IPS-15b (cell line): ENCODE data around the gene GPR183.

Experiments
- H3K27me3 ChIP-seq: one replicate; pipeline ENCODE4 v1.6.1; 2013; ENCODE audit warnings: low read length; ENCODE audit not compliant: control insufficient read depth, insufficient read depth
- H3K36me3 ChIP-seq: one replicate; pipeline ENCODE4 v1.6.1; 2013; ENCODE audit warnings: low read length; ENCODE audit not compliant: control insufficient read depth, insufficient read depth
- H3K4me1 ChIP-seq: one replicate; pipeline ENCODE4 v1.6.1; 2013; ENCODE audit warnings: mild to moderate bottlenecking, low read length; ENCODE audit not compliant: control insufficient read depth, insufficient read depth
- H3K4me3 ChIP-seq: one replicate; pipeline ENCODE4 v1.5.1; 2013; ENCODE audit warnings: low read depth, low read length
- H3K9ac ChIP-seq: one replicate; pipeline ENCODE4 v1.6.1; 2013; ENCODE audit warnings: low read depth, mild to moderate bottlenecking, low read length
- H3K9me3 ChIP-seq: one replicate; pipeline ENCODE4 v1.6.1; 2013; ENCODE audit warnings: mild to moderate bottlenecking, low read length; ENCODE audit not compliant: control insufficient read depth, insufficient read depth

GPR183 gene

DNA sequence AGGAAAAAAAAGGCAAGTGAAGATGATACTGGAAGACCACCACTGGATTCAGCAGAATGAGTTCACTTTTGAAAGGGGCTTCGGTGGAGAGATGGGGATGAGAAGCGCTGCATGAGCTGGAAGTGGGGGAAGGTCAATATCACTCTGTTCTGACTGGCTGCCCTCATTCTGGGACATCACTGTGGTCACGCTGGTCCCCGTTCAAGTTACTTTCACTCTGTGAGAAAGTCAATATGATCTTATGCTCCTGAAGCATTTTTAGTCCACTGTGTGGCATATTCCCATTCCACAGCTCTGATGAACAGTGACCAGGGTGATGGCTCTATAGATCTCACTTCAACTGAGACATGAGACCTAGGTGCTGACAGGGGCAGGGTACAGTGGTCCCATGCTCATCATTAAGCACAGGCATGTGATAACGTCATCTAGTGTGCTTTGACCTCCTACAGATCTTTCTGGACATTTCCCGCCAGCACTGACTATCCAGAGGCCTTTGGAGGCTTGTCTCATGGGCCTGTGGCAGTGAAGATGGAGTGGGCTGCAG, 40.2 kb upstream of the GPR183 start:
- Histone ChIP-seq H3K36me3 (peaks cover 14% of the 10 kb centered on the region), H3K9ac (no peak overlapping the region), H3K4me1 (no peaks in the 10 kb centered on the region), H3K27me3 (no peaks in the 10 kb centered on the region), H3K4me3 (no peak overlapping the region), H3K9me3 (no peaks in the 10 kb centered on the region)

DNA sequence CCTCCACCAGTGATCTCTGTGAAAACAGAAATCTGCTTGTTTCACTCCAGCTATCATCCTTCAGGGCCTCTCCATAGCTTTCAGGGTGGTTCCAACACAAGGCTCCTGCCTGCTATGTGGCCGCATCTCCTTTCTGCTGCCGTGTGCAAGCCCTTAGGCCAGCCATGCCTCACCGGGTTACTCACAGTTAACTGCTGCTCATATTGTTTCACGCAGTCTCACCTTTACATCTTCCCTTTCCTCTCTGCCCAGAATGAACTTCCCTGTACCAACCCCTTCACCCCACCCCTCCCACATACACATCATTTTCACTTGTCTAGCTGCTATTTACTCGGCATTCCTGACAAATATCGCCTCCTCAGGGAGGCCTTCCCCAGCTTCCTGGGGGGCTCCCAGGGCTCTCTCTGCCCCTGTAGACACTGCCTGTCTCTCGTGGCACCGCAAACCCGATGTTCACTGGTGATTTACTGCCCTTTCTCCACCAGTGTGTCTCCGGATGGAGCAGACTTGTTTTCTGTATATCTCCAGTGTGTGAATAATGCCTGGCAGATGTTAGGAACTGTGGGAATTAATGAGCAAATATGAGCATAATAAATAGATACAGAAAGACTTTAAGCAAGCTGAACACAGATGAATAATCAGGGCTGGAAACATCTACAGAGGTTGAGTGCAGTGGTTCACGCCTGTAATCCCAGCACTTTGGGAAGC, 39.3 kb upstream of the GPR183 start:
- Histone ChIP-seq H3K9me3 (no peaks in the 10 kb centered on the region), H3K36me3 (peaks cover 14% of the 10 kb centered on the region), H3K9ac (no peak overlapping the region), H3K4me3 (no peak overlapping the region), H3K27me3 (no peaks in the 10 kb centered on the region), H3K4me1 (no peaks in the 10 kb centered on the region)

DNA sequence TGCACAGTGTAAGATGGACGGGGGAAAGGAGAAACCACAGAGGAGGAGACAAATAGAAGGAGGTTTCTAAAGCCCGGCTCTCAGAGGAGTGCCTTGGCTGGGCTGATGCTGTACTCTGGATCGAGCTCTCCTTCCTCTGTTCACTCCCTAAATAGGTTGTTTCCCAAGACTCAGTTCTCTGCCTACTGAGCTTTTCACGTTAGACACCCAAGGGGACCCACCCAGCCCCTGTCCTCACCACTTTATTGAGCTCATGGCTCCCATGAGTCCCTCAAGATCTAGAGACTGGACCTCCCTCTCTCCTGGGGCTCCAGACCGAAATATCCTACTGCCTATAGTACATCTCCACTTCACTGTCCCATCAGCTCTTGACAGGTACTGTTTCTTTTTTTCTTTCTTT, 38.1 kb upstream of the GPR183 start:
- Histone ChIP-seq H3K9me3 (no peaks in the 10 kb centered on the region), H3K27me3 (no peaks in the 10 kb centered on the region), H3K36me3 (peaks cover 14% of the 10 kb centered on the region), H3K4me3 (no peak overlapping the region), H3K4me1 (no peaks in the 10 kb centered on the region), H3K9ac (no peak overlapping the region)

DNA sequence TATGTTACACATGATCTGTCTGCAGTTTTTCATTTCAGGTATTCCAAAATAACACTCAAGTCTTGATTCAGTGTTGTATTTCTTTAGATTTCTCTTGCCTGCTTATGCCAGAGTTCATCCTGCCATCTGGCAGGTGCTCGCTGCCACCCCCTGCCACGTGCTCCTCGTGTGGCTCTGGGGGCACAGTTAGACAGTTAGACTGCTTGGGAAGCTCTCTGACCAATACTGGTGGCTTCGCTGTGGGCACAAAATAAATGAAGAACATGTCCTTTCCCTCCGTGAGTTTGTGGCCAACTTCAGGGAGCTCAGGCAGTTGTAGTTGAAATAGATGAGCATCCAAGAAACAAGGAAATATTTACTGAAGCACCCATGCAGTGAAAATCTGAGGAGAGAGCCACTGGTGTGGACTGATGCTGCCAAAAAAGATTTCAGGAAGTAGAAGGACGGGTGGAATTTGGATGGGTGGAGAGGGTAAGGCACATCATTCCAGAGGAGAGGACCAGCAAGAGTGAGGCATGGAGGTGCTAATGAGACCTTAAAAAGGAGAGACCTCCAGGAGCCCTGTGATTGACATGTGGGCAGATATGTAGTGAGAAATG, 37.5 kb upstream of the GPR183 start:
- H3K36me3 ChIP-seq: peaks cover 14% of the 10 kb centered on the region

DNA sequence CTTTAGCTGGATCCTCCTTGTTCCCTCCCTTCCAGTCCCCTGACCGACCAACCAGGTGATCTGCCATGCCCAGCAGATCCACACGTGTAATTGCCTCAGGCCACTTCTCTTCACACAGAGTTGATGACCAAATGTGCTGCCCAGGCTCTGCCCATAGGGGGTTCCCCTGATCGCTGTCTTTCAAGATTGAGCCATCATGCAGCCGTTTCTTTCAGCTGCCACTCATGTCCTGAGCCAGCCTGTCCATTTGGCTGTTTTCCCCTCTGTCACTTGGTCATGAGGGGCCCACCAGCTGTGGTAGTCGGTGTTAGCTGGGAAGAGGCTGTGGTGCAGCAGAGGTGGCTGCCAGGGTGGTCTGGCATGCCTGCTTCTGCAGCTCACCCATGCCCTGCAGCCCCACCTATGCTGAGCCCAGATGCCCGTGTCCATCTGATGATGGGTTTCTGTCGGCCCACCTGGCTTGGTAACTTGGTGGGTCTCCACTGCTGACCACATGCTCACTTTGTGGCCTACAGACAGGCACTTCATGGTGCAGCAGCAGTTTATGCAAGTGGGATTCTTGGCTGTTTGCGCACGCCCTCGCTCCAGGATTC, 35.6 kb upstream of the GPR183 start:
- H3K4me1 ChIP-seq: no peaks in the 10 kb centered on the region
- H3K9ac ChIP-seq: no peak overlapping the region
- no peaks in the 10 kb centered on the region for H3K27me3 ChIP-seq
- peaks cover 14% of the 10 kb centered on the region for H3K36me3 ChIP-seq
- H3K9me3 ChIP-seq: no peaks in the 10 kb centered on the region
- no peak overlapping the region for H3K4me3 ChIP-seq

More for the DNA sequence above, 37.5 kb upstream of the GPR183 start:
- Histone ChIP-seq H3K4me3 (no peak overlapping the region), H3K27me3 (no peaks in the 10 kb centered on the region), H3K9me3 (no peaks in the 10 kb centered on the region), H3K9ac (no peak overlapping the region), H3K4me1 (no peaks in the 10 kb centered on the region)

DNA sequence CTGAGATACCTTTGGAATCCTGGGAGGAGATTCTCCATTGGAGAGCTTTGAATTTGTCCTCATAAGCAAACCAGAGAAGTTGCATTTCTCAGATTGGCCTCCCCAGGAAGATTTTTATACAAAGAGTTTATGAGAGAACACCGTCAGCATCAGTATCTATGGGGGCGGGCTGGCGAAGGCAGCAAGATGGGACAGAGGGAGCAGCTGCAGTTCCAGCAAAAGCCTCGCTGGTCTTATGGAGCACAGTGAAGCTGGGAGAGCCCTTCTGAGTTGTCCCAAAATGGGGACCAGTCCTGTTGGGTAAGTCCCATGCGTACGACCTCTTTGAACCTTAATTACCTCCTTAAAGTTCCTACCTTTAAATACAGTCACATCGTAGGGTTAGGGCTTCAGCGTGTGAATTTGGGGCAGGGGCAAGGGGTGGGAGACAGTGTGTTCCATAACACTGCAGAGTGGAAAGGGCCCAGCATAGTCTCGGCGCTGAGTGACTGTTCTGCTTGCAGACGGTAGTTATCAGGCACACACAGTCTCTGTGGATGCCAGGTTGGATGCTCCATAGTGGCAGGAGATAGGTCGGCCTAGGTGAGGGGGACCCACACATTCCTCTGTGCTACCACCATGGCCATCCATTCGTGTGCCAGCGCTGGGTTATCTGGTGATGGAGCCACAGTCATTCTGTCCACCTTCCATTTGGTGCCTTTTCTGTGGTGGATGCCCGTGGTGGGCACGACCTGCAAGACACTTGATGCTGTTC, 34.9 kb upstream of the GPR183 start:
- H3K27me3 ChIP-seq: no peaks in the 10 kb centered on the region
- H3K9ac ChIP-seq: no peak overlapping the region
- H3K9me3 ChIP-seq: no peaks in the 10 kb centered on the region
- H3K4me3 ChIP-seq: no peak overlapping the region
- peaks cover 14% of the 10 kb centered on the region for H3K36me3 ChIP-seq
- no peaks in the 10 kb centered on the region for H3K4me1 ChIP-seq

DNA sequence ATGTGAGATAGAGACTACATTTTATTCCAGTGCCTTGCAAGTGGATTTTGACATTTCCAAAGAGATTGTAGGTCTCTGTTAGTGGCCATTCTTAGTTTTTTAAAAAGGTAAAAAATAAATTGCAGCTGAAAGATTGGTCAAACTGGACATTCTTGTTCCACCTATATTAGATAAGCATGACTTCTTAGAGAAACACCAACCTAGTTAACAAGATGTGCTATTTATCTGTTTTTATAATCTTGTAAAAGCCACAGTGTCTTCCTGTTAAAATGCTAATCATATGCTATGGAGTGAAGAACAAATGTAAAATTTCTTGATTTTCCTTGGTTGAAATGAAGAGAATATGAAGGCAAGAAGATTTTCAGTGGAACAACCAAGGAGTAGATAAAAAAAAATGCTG, 33.4 kb upstream of the GPR183 start:
- H3K9me3 ChIP-seq: no peaks in the 10 kb centered on the region
- H3K4me1 ChIP-seq: no peaks in the 10 kb centered on the region
- H3K4me3 ChIP-seq: no peak overlapping the region
- no peak overlapping the region for H3K9ac ChIP-seq
- peaks cover 11% of the 10 kb centered on the region for H3K36me3 ChIP-seq
- H3K27me3 ChIP-seq: no peaks in the 10 kb centered on the region

DNA sequence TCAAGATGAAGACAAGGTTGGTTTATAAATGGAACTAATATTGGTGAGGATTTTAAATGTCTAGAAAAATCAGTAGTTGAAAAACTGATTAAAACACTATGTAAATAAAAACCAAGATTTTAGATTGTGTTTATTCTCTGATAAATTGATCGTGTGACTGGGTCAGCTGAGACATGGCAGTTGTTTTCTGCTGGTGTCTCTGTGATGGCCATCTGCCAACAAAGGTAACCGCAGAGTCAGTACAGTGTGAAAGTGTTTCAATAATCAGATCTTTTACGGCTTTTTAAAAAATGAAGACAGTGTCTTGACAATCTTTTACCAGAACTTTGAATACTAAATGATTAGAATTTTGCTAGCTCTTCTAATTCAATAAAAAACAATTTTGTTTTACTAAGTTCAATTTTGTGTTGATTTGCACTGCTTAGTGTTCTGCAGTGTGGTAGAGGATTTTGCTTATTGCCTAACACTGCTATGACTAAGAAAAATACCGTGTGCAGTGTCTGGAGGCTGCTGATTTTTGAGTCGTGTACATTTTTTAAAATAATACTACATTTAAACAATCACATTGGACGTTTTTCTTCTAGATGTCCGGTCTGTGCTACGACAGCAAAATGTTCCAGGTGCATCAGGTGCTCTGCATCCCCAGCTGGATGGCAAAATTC, 32.7 kb upstream of the GPR183 start:
- Histone ChIP-seq H3K27me3 (no peaks in the 10 kb centered on the region), H3K4me3 (no peak overlapping the region), H3K36me3 (peaks cover 11% of the 10 kb centered on the region), H3K4me1 (no peaks in the 10 kb centered on the region), H3K9ac (no peak overlapping the region), H3K9me3 (no peaks in the 10 kb centered on the region)

DNA sequence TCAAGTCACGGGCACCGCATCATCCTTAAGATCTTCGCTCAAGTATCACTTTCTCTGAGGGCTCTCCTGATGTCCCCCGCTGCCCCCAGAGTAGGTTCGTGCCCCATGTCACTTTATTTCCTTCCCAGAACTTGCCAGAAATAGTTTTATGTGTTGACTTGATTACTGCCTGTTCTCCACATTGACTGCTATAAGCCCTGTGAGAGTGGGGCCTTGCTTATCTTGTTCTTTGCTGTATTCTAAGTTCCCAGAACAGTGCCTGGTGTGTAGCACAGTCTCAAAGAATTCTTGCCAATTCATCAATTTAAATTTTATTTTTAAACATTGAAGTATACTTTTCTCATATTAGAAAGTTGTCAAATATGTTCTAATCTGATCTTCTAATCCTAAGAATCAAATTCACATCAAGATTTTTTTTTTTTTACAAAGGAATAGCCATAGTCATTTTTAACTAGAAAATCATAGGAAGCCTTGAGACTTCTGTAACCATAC, 32.1 kb upstream of the GPR183 start:
- H3K36me3 ChIP-seq: peaks cover 11% of the 10 kb centered on the region
- H3K27me3 ChIP-seq: no peaks in the 10 kb centered on the region
- H3K9ac ChIP-seq: no peak overlapping the region
- no peaks in the 10 kb centered on the region for H3K9me3 ChIP-seq
- H3K4me3 ChIP-seq: no peak overlapping the region
- no peaks in the 10 kb centered on the region for H3K4me1 ChIP-seq

DNA sequence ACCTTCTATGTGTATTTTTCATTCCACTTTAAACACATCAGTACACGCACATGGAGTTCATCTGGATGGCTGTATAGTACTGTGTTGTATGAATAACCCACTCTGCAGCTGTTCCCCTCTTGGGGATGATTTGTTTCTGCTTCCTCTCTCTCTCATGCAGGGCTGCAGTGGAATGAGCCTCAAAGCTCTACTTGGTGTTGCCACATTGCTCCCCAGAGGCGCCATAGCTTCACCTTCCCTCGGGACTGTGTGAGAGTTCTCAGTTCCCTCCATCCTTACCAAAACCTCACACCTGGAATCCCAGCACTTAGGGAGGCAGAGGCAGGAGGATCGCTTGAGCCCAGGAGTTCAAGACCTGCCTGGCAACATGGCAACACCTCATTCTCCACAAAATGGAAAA, 28.4 kb upstream of the GPR183 start:
- no peaks in the 10 kb centered on the region for H3K4me1 ChIP-seq
- H3K4me3 ChIP-seq: no peak overlapping the region
- no peak overlapping the region for H3K9ac ChIP-seq
- no peaks in the 10 kb centered on the region for H3K36me3 ChIP-seq
- no peaks in the 10 kb centered on the region for H3K9me3 ChIP-seq
- no peaks in the 10 kb centered on the region for H3K27me3 ChIP-seq

DNA sequence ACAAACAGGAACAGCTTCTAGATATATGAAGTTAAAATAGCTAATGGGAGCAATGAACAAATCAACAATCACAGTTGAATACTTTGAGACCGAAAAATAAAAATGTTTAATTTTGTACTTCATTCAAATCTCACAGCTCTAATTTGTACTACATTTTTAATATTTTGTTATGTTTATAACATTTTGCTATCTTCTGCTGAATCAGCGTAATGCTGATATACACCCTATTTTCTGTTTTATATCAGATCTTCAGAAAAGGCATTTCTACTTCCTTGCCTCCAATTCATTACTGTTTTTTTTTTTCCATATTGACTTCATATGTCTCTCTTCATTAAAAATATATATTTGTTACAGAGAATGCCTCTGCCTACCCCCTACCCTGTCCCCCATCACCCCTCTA, 27.9 kb upstream of the GPR183 start:
- Histone ChIP-seq H3K9me3 (no peaks in the 10 kb centered on the region), H3K4me3 (no peak overlapping the region), H3K9ac (no peak overlapping the region), H3K4me1 (no peaks in the 10 kb centered on the region), H3K36me3 (no peaks in the 10 kb centered on the region), H3K27me3 (no peaks in the 10 kb centered on the region)
